Occipital lobe (tissue), 2 donors: ENCODE measurements around the gene DNAL1. TPM values are rescaled to one million over a fixed set of nuclear protein-coding genes. Genes with fewer than 3 reads are reported as not detected.

Source experiments
- DNase-seq: peaks from one replicate; lab custom pipeline; 2025; lab: John Stamatoyannopoulos, UW
- total RNA-seq: library from RNA; depleted of rRNA; stranded (reverse); fragments of >200 nt; gene quantifications from one replicate; pipeline ENCODE4 v1.2.3, GENCODE V29; 2014

Gene DNAL1
- total RNA-seq, 1 donor from 2014 or later: 30.6 TPM

GRCh38 chr14:73723797-73724661 lies 79.2 kb downstream of the DNAL1 start:
- DNase-seq: no peak

- DNase-seq: no peak
Measured at GRCh38 chr14:73724696-73725095, 79.9 kb downstream of the DNAL1 start.

DNA sequence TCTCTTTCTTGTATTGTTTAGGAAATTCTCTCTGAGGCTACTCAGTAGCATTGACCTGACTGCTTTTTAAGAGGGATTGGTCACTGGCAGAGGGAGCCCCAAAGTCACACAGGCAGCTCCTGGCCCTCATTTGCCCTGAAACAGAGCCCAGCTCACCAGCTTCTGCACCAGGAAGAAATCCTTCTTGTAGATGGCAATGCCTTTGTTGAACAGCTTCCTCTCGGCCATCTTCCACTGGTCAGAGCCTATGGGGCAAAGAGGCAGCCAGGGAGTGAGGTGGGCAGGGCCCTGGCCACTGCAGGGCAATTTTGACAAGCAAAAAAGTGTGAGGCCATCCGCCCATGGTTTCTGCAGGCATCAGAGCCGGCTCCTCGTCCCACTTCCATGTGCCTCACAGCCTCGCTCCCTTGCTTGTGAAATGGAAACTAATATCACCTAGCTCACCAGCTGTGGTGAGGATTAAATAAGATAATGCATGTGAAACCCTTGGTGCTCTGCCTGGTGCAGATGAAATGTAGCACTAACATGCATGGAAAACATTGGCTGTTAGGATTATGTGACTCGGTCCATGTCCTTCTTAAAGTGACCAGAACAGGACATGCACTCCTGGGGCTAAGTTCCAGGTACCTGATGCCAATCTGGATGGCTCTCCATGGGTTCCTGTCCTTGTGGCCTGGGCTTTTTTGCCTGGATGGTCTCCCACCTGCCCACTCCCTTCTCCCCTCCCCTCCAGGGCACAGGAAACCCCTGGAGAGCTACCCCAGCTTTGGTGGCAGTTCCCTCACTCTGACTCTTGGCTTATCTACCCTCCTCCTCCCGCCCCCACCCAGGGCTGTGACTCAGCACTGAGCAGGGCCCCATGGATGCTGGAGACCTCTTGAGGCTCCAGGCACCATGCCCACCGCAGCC lies 80.6 kb downstream of the DNAL1 start:
- no peak for DNase-seq

GRCh38 chr14:73726025-73726961 lies 81.5 kb downstream of the DNAL1 start:
- no peak for DNase-seq

GRCh38 chr14:73727166-73727565 lies 82.4 kb downstream of the DNAL1 start:
- DNase-seq: no peak

DNA sequence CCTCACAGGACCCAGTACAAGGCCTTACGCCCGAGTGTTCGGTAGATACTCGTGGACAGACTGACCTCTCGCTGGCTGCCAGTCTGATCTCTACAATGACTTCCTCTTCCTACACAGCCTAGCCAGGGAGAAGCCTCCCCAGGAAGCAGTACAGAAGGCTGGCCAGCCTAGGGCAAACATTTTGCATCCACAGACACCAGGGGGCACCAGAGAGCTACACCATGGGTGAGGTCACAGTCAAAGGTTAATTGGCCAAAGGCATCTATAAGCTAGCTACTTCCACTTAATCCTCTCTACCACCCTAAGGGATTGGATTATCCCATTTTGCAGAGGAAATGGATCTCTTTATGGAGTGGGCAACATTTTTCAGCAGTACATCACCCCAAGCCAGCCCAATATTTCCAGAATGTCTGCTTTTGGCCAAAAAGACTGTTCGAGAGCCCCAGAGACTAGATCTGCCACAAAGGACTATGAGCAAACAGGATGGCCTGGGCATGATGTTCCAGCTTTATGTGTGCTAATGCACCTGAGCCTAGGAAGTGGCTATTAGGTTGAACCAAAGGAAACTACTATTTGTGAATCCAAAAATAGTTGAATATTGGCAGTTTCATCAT lies 84.0 kb downstream of the DNAL1 start:
- DNase-seq: peak; percentile 58

- no peak for DNase-seq
Measured at GRCh38 chr14:73729556-73730265, 84.9 kb downstream of the DNAL1 start.

GRCh38 chr14:73731111-73731510 lies 86.3 kb downstream of the DNAL1 start:
- no peak for DNase-seq

DNA sequence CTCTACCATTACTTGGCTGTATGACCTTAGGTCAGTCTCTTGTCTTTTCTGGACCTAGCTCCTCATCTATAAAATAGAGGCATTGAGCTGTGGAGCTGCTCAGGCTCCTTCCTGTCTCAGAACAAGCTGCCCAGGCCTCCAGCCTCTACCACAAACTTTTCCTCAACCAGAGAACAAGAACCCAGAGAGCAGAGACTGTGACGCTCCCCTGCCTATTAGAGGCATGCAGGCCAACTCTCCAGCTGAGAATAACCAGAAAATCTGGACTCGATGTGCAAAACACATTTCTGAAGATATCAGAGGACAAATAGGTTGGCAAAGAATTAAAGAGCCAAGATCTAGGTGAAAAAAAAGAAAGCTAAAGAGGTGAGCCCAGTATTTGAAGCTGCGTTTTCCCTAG lies 87.2 kb downstream of the DNAL1 start:
- DNase-seq: no peak

DNA sequence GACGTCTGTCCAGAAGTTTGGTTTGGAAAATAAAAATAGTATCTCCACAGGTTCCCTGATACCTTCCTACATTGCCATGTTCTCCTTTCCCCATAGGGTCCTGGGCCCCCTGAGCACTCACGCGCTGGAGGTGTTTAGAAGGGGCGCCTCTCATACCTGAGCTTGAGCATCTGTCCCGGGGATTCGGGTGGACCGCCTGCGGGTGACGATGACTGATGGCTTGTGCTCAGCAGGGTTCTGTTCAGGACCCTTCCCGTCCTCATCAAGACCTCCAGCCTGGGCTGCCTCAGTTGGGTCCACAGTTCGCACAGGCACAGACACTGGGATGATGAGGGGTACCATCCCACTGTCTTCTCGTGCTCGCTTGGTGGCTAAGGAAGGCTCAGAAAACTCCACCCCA lies 92.1 kb downstream of the DNAL1 start:
- DNase-seq: no peak

- no peak for DNase-seq
Measured at GRCh38 chr14:73738518-73739173, 93.9 kb downstream of the DNAL1 start.

GRCh38 chr14:73739174-73739898 lies 94.5 kb downstream of the DNAL1 start:
- DNase-seq: no peak

DNA sequence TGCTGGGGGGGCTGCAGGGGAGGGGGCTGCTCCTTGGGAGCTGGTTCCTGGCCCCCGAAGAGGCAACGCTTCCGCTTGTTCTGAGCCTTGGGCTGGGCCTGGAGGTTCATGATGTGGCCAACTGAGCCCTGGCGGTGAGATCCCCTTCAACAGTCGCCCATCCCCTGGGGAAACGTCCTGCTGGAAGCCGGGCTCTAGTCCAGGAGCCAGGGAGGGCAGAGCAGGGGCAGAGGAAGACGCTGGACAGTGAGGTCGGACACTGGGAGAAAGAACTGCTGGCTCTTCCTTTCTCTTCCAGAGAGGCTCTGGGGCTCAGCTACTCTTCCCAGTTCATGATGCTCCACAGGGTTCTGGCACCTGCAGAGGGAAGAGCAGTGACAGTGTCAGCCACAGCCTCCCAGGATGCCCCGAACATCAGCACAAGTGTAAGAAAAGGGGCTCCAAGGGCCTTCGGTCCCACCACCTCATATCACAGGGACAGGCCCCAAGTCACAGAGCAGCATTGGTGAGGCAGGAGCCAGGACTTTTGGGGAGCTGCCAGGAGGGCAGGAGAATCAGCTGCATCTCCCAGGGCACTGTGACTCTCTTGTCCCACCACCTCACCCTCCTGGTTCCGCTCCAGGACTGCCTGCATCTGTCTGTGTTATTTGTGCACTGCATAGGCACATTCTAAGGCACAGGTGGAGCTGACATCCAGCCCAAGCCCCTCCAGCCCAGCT lies 95.3 kb downstream of the DNAL1 start:
- no peak for DNase-seq

DNA sequence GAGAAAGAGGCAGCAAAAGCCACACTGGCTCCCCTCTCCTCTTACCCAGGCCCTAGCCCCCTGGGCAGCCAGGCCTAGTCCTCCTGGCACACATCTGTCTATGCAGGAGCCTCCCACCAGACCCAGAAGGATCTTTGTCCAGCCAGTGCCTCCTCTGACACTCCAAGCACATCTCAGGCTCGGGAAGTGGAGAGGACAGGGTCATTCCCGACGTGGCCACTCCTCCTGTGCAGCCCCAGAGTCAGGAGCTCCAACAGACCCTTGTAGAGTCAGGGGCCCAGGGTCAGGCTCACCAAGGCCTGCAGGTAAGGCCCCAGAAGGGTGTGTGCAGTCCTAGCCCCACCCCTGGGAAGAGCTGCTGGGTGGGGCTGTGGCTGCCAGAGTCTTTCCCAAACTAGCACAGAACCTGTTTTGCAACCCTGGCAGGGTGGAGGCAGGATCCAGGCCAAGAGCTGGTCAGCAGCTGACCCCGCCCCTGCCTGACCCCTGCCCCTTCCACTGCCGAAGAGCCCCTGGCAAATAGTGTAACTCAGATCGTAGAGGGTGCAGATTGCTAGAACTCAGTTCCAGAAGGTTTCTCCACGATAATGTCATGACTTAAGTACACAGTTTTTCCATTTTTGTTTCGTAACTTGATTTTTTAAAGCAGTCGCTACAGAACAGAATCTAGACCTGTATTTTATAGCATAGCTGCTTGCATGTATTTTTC lies 96.0 kb downstream of the DNAL1 start:
- no peak for DNase-seq

GRCh38 chr14:73741386-73741875 lies 96.6 kb downstream of the DNAL1 start:
- DNase-seq: peak; percentile 36

GRCh38 chr14:73741876-73742519 lies 97.2 kb downstream of the DNAL1 start:
- DNase-seq: no peak
